Peyer's patch (tissue), 4 donors: ENCODE measurements around the gene AGXT2. TPM values are rescaled to one million over a fixed set of nuclear protein-coding genes. Genes with fewer than 3 reads are reported as not detected.
"Not testable (repeated sequence)": the region's sequence is repeated elsewhere in the genome, so short reads cannot be mapped to it uniquely, and the experiment has no call there.

Experiments used
- DNase-seq, 3 donors: peaks; one replicate each; pipeline ENCODE4 v3.0.0-alpha.2; 2017 to 2019
- H3K27ac ChIP-seq, 4 donors: fragments of 200-600 bp; sonication (generic); one replicate each; pipeline ENCODE4 v1.5.1; 2016 to 2019
- H3K27me3 ChIP-seq, 2 donors: fragments of 200-600 bp; sonication (generic); one replicate each; pipeline ENCODE4 v1.5.1; 2019
- H3K36me3 ChIP-seq, 3 donors: fragments of 200-600 bp; sonication (generic); one replicate each; pipeline ENCODE4 v1.5.1; 2016 to 2019
- H3K4me1 ChIP-seq, 4 donors: fragments of 200-600 bp; sonication (generic); one replicate each; pipeline ENCODE4 v1.5.1; 2016 to 2019
- H3K4me3 ChIP-seq, 4 donors: fragments of 200-600 bp; sonication (generic); 1 replicate in 3 of 4; 2 replicates in 1 of 4; pipeline ENCODE4 v1.5.1; 2016 to 2019; ENCODE audit warnings: mild to moderate bottlenecking in 1 of 4
- H3K9me3 ChIP-seq, 4 donors: fragments of 200-600 bp; sonication (generic); one replicate each; pipeline ENCODE4 v1.5.1; 2016 to 2019; ENCODE audit warnings: mild to moderate bottlenecking in 1 of 4
- POLR2A ChIP-seq, 2 donors: fragments of 450-650 bp; IDR thresholded peaks; one replicate each; pipeline ENCODE4 v1.5.1; 2017; ENCODE audit warnings: antibody characterized with exemption in 2 of 2, mild to moderate bottlenecking in 2 of 2, moderate library complexity in 2 of 2
- total RNA-seq, 4 donors: library from RNA; depleted of rRNA; stranded (reverse); fragments of >200 nt; gene quantifications; one replicate each; pipeline ENCODE4 v1.1.0, GENCODE V29; 2016
- TF ChIP-seq, protein P1 (sequence below), 6 experiments: fragments of 450-650 bp in 4 of 6; fragments of 200-600 bp in 2 of 6; sonication (generic) in 1 of 6; IDR thresholded peaks; one replicate each; pipeline ENCODE4 v1.5.1; 2017 to 2019; ENCODE audit warnings: antibody characterized with exemption in 6 of 6, mild to moderate bottlenecking in 3 of 6, moderate library complexity in 1 of 6

AGXT2 gene
- total RNA-seq, 4 donors from 2014 or later = 4.8 to 11.2 (median 5.5) TPM; not detected in 1

DNA sequence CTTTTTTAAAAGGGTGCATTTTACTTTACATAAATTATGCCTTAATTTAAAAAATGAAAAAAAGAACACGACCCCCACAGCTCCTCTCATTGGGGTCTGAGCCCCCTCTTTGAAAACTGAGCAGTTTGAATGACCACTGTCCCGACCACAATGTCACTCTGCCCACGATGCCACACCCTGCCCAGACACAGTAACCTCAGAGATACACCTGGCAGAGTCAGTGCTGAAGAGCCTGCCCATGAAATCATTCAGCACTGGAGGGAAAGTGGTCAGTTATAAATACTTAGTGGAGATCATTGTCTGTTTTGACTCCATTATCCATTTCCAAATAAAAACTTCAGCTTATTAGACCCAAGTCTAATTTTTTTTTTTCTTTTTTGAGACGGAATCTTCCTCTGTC is 69.1 kb downstream of the AGXT2 start:
- Histone ChIP-seq H3K4me3 (no peak overlapping the region), H3K36me3 (no peaks in the 10 kb centered on the region), H3K9me3 (no peaks in the 10 kb centered on the region), H3K4me1 (no peaks in the 10 kb centered on the region), H3K27ac (no peak overlapping the region), H3K27me3 (no peaks in the 10 kb centered on the region)
- no peak for TF ChIP-seq POLR2A (IDR thresholded peaks at IDR 0.05)
- DNase-seq = no peak

DNA sequence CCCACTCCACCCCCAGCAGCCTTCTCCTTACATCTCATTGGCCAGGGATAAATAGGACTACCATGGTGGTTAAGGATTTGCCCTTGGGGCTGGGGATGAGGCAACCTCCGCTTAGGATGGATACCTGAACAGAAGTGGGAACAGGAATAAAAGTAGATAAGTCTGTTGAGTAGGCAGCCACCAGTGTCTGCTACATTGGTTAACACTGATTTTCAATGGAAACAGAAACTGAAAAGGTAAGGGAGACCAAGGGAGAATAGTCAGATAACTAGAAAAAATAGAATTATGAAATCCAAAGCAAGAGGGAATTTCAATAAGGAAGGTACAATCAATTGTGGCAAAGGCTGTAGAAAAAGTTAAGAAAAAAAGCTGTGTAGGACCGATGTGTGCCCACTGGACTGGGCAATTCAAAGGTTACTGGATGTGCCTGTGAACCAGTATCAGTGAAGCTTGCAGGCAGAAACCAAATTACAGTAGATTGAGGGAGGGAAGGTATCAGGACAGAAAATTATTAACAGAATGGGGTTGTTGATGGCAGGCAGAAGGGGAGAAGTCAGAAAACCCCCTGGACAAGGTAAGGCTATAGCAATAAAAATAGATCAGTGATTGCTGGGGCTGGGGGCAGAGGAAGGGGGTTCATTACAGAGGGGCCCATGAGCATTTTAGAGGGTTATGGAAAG is 69.7 kb downstream of the AGXT2 start:
- H3K9me3 ChIP-seq = no peaks in the 10 kb centered on the region

DNA sequence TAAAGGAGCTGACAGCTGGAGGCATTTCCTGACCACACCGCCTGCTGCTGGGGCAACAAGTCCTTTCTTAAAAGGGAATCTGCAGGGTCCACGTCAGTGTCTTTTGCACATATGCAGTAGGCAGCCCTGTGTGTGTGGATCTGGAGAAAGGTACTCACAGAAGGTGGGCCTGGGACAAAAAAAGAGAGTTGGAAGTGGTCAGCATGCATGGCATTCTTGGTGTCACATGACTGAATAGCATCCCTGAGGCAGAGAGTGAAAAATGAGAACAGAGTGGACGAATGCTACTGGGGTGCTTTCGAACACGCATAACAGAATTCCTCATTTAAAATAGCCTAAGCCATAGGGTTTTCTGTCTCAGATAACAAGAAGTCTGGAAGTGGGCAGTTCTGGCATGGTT is 71.4 kb downstream of the AGXT2 start:
- TF ChIP-seq POLR2A (IDR thresholded peaks at IDR 0.05) = no peak
- TF ChIP-seq, protein P1, sequence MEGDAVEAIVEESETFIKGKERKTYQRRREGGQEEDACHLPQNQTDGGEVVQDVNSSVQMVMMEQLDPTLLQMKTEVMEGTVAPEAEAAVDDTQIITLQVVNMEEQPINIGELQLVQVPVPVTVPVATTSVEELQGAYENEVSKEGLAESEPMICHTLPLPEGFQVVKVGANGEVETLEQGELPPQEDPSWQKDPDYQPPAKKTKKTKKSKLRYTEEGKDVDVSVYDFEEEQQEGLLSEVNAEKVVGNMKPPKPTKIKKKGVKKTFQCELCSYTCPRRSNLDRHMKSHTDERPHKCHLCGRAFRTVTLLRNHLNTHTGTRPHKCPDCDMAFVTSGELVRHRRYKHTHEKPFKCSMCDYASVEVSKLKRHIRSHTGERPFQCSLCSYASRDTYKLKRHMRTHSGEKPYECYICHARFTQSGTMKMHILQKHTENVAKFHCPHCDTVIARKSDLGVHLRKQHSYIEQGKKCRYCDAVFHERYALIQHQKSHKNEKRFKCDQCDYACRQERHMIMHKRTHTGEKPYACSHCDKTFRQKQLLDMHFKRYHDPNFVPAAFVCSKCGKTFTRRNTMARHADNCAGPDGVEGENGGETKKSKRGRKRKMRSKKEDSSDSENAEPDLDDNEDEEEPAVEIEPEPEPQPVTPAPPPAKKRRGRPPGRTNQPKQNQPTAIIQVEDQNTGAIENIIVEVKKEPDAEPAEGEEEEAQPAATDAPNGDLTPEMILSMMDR (IDR thresholded peaks at IDR 0.05) = no peak
- H3K9me3 ChIP-seq = no peaks in the 10 kb centered on the region
- no peak overlapping the region for H3K4me3 ChIP-seq
- DNase-seq = no peak
- no peaks in the 10 kb centered on the region for H3K4me1 ChIP-seq
- H3K27me3 ChIP-seq = no peaks in the 10 kb centered on the region
- H3K27ac ChIP-seq = no peak overlapping the region
- H3K36me3 ChIP-seq = no peaks in the 10 kb centered on the region

More for the DNA sequence above, 69.7 kb downstream of the AGXT2 start:
- TF ChIP-seq, protein P1 (IDR thresholded peaks at IDR 0.05) = no peak
- TF ChIP-seq POLR2A (IDR thresholded peaks at IDR 0.05) = no peak
- DNase-seq = no peak
- Histone ChIP-seq H3K36me3 (no peaks in the 10 kb centered on the region), H3K4me3 (no peak overlapping the region), H3K4me1 (no peaks in the 10 kb centered on the region), H3K27ac (no peak overlapping the region), H3K27me3 (no peaks in the 10 kb centered on the region)

DNA sequence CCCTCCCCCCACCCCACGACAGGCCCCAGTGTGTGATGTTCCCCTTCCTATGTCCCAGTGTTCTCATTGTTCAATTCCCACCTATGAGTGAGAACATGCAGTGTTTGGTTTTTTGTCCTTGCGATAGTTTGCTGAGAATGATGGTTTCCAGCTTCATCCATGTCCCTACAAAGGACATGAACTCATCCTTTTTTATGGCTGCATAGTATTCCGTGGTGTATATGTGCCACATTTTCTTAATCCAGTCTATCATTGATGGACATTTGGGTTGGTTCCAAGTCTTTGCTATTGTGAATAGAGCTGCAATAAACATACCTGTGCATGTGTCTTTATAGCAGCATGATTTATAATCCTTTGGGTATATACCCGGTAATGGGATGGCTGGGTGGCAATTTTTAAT is 76.1 kb downstream of the AGXT2 start:
- not testable (repeated sequence) for H3K27ac ChIP-seq

DNA sequence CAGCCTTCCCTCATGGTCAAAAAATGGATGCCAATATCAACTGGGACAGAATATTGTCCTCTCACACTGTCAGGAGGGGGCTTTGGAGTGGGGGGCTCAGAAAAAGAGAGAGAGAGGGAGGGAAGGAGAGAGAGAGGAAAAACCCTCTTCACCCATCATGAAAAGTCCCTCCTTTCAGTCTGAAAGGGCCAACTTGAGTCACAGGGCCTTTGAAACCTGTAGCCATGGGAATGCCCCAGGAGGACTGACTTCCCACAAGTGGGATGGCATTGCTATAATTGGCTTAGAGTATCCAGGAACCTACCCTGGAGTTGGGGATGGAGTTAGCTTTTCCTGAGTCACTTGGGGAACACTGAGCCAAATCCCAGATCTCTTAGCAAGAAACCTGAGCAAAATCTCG is 77.2 kb downstream of the AGXT2 start:
- H3K4me3 ChIP-seq = no peak overlapping the region
- no peaks in the 10 kb centered on the region for H3K36me3 ChIP-seq
- no peaks in the 10 kb centered on the region for H3K27me3 ChIP-seq
- TF ChIP-seq, protein P1 (IDR thresholded peaks at IDR 0.05) = no peak
- TF ChIP-seq POLR2A (IDR thresholded peaks at IDR 0.05) = no peak
- H3K4me1 ChIP-seq = no peaks in the 10 kb centered on the region
- H3K27ac ChIP-seq = no peak overlapping the region
- DNase-seq = no peak
- H3K9me3 ChIP-seq = no peaks in the 10 kb centered on the region

More for the DNA sequence above, 76.1 kb downstream of the AGXT2 start:
- not testable (repeated sequence) for H3K36me3 ChIP-seq, H3K4me3 ChIP-seq, H3K9me3 ChIP-seq, H3K27me3 ChIP-seq, DNase-seq, H3K4me1 ChIP-seq

DNA sequence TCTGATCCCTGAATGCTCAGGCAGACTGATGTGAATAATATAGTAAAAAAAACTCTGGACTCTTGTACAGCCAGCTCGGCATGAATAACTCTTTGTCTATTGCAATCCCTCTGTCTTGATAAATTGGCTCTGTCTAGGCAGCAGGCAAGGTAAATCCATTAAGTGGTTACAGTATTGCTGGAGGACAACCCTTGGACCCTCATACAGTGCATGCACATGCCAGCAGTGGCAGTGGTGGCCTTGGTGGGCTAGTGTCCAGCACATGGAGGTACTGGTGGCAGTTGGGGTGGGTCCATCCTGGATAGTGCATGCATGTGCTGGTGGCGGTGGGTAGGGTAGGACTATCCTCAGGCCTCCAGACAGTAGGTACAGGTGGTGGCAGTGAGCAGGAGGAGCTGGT is 79.5 kb downstream of the AGXT2 start:
- H3K27me3 ChIP-seq = no peaks in the 10 kb centered on the region
- H3K4me1 ChIP-seq = no peaks in the 10 kb centered on the region
- no peak for DNase-seq
- H3K4me3 ChIP-seq = no peak overlapping the region
- H3K27ac ChIP-seq = no peak overlapping the region
- no peak for TF ChIP-seq POLR2A (IDR thresholded peaks at IDR 0.05)
- TF ChIP-seq, protein P1 (IDR thresholded peaks at IDR 0.05) = no peak
- H3K9me3 ChIP-seq = no peaks in the 10 kb centered on the region
- no peaks in the 10 kb centered on the region for H3K36me3 ChIP-seq

DNA sequence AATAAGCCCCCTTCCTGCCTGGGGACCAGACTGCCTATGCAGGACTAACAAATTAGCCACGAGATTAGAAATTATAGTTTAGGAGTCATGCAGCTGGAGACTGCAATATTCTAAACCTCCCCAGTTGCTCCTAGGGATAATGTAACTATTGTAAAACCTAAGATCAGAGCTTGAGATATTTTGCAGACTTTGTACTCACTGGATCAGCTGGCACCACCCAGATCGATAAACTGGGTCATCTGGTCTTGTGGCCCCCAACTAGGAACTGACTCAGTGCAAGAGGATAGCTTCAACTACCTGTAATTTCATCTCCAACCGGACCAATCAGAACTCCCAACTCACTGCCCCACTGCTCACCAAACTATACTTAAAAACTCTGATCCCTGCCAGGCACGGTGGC is 80.2 kb downstream of the AGXT2 start:
- no peak for DNase-seq
- no peaks in the 10 kb centered on the region for H3K9me3 ChIP-seq
- H3K4me3 ChIP-seq = no peak overlapping the region
- H3K36me3 ChIP-seq = no peaks in the 10 kb centered on the region
- no peak overlapping the region for H3K27ac ChIP-seq
- no peaks in the 10 kb centered on the region for H3K27me3 ChIP-seq
- TF ChIP-seq, protein P1 (IDR thresholded peaks at IDR 0.05) = no peak
- TF ChIP-seq POLR2A (IDR thresholded peaks at IDR 0.05) = no peak
- no peaks in the 10 kb centered on the region for H3K4me1 ChIP-seq
